ENCODE results near the gene TP53.

The TP53 gene

DNA sequence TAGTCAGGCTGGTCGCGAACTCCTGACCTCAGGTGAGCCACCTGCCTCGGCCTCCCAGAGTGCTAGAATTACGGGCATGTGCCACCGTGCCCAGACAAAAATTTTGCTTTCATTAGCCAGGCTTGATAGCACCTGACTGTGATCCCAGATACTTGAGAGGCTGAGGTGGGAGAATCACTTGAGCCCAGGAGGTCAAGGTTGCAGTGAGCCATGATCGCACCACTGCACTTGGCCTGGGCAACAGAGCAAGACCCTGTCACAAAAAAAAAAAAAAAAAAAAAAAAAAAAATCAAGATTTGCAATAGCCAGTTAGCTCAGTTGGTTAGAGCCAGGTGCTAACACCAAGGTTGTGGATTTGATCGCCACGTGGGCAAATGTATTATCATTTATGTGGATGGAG is 66.5 kb downstream of the TP53 start:
- no peak for DNase-seq
- TF ChIP-seq GATA1 (IDR thresholded peaks at IDR 0.05; ENCODE audit: low read depth, low read length), result no peak
- no peak for TF ChIP-seq POLR2A (IDR thresholded peaks at IDR 0.05; ENCODE audit: low read length)

DNA sequence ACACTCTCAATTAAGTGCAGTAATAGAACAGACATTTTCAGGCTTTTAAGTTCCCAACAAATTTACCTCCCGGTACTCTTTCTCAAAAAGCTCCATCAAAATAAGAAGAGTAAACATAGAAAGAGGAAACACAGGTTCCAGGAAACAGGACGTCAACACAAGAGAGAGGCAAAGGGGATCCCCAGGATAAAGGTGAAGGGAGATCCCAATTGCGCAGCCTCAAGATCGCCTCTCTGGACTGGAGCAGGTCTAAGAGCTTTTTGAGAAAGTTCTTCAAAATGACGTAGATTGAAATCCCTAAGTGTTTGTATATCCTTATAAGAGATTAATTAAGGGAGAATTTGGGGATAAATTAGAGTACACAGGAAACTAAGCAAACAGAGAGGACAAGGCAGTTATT is 68.7 kb downstream of the TP53 start:
- DNase-seq, result no peak
- TF ChIP-seq POLR2A (IDR thresholded peaks at IDR 0.05; ENCODE audit: low read length) (no peak), GATA1 (IDR thresholded peaks at IDR 0.05; ENCODE audit: low read depth, low read length) (no peak)
